Measurements from ENCODE around the gene CDK5R1.

- TF ChIP-seq CTCF (conservative IDR thresholded peaks at IDR 0.05 in 1 of 2, IDR thresholded peaks at IDR 0.05 in 1 of 2; ENCODE audit: low read depth in 1 of 2, low read length in 2 of 2) (no peak), EZH2 (IDR thresholded peaks at IDR 0.05; ENCODE audit: low read length, missing control alignments) (no peak)
Measured at GRCh38 chr17:32502710-32503109, 15.9 kb downstream of the CDK5R1 start.

All from fibroblast of lung (primary cell).